Measurements from ENCODE around the gene CTSW.

CTSW gene

DNA sequence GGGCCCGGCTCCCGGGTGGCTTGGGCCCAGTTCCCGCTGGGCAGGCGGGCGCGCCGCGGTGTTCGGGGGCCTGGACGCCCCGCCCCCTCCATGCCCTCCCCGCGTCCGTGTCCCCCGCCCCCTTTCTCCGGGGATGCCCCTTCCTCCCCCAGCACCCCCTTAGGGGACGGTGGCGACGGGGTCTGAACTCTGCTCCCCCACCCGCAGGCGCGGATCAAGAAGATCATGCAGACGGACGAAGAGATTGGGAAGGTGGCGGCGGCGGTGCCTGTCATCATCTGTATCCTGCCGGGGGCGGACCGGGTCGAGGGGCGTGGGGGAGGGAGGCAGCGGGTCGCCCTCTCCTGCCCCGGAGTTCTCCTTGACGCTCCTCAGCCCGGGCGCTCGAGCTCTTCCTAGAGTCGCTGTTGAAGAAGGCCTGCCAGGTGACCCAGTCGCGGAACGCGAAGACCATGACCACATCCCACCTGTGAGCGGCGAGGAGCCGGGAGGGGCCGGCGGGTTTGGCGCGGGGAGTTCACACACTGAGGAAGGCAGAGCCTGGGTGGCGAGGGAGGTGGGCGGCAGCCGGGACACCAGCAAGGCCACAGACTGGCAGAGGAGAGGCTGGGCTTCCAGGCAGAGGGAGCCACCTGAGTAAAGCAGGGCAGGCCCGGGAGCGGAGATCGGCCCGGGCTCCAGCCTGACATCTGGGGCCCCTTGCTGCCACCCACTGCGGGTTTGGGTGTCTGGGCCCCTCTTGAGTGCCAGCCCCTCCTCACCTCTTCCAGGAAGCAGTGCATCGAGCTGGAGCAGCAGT, 40.1 kb downstream of the CTSW start:
- in situ Hi-C loops (cut with MboI; ENCODE audit: low sequenced_read_pairs): no loop called here

- in situ Hi-C loops (cut with MboI; ENCODE audit: low sequenced_read_pairs): no loop called here
These were observed 40.8 kb downstream of the CTSW start for GRCh38 chr11:65920372-65920802.

GRCh38 chr11:65921033-65921555, 41.5 kb downstream of the CTSW start:
- in situ Hi-C loops (cut with MboI; ENCODE audit: low sequenced_read_pairs): no loop called here

- in situ Hi-C loops (cut with MboI; ENCODE audit: low sequenced_read_pairs): no loop called here
These were observed 42.2 kb downstream of the CTSW start for GRCh38 chr11:65921876-65922275.

DNA sequence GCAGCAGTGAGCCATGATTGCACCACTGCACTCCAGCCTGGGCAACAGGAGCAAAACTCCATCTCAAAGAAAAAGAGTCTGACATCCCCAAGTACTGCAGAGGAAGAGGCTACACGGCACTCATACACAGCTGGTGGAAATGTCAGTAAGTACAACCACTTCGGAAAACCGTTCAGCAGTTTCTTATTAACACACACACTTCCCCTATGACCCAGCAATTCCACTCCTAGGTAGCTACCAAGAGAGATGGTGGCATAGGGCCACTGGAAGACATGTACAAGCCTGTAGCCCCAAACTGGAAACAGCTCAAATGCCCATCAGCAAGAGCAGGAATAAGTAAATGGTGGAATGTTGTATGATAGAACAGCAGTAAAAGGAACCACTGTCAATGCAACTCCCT, 42.9 kb downstream of the CTSW start:
- in situ Hi-C loops (cut with MboI; ENCODE audit: low sequenced_read_pairs): no loop called here

GRCh38 chr11:65925397-65925796, 45.8 kb downstream of the CTSW start:
- in situ Hi-C loops (cut with MboI; ENCODE audit: low sequenced_read_pairs): no loop called here

- in situ Hi-C loops (cut with MboI; ENCODE audit: low sequenced_read_pairs): no loop called here
These were observed 48.3 kb downstream of the CTSW start for GRCh38 chr11:65927904-65928397.

DNA sequence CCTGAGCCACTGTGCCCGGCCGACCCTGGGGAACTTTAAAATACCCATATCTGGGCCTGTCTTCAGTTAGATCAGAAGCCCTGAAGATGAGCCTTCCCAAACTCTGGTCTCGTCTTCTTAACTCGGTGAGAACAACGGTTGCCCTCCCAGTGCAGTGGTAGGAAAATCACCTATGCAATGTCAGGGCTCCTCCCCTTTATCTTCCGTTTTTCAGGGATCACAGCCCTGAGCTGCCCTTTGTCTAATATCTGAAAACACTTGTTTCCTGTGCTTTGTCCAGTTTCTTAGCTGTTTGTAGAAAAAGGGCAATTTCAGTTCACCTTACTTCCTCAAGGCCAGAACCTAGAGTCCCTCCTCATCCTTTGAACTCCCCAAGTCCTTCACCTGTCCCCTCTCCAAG, 49.0 kb downstream of the CTSW start:
- in situ Hi-C loops (cut with MboI; ENCODE audit: low sequenced_read_pairs): no loop called here

DNA sequence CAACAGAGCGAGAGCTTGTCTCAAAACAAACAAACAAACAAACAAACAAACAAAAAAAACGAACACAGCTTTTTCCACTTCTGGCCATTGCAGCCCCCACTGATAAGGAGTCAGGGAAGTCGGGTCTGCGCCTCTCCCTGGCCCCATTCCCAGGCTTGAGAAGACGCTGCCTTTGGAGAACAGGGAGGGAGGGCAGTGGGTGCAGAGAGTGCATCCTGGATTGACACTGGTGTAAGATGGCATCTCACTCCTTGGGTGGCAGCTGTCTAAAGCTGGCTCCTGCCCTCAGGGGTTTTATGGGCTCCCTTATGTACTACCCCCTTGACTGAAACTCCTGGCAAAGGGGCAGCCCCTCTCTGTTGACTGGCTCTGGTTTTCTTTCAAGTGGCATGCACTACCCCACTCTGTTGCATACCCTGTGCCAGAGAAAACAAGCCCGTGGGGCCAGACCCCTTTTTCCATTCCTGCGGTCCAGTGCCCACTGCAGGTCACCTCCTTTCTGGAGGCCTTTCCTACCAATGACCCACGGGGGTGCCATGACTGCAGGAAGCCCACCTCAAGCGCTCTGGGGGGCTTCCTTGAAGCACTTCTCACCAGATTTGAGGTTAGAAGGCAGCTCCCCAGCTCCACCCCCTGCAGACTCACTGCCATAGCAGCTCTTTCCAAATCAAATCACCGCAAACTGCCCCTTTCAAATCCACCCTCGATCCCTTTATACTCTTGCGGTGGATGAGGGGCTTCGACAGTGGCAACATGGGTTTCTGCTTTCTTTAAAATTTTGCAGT, 52.3 kb downstream of the CTSW start:
- in situ Hi-C loops (cut with MboI; ENCODE audit: low sequenced_read_pairs): no loop called here

- in situ Hi-C loops (cut with MboI; ENCODE audit: low sequenced_read_pairs): no loop called here
These were observed 52.9 kb downstream of the CTSW start for GRCh38 chr11:65932558-65932919.

All from hTERT RPE-1 (cell line).